Jurkat, Clone E6-1 (cell line): ENCODE results near the gene MOV10.
"Not testable (repeated sequence)": the region's sequence is repeated elsewhere in the genome, so short reads cannot be mapped to it uniquely, and the experiment has no call there.

Experiments used
- DNase-seq: peaks from one replicate; pipeline ENCODE4 v3.0.0-alpha.2; 2011; ENCODE audit warnings: low read depth, low spot score
- H3K4me3 ChIP-seq: 2 replicates; pipeline ENCODE4 v1.5.1; 2011; ENCODE audit warnings: mild to moderate bottlenecking, low read length, control low read depth, moderate library complexity

Gene MOV10

GRCh38 chr1:112710159-112710558, 35.7 kb downstream of the MOV10 start:
- no peak overlapping the region for H3K4me3 ChIP-seq
- DNase-seq, result no peak

- no peak for DNase-seq
- H3K4me3 ChIP-seq, result no peak overlapping the region
Observed at GRCh38 chr1:112710586-112710985, 36.1 kb downstream of the MOV10 start.

DNA sequence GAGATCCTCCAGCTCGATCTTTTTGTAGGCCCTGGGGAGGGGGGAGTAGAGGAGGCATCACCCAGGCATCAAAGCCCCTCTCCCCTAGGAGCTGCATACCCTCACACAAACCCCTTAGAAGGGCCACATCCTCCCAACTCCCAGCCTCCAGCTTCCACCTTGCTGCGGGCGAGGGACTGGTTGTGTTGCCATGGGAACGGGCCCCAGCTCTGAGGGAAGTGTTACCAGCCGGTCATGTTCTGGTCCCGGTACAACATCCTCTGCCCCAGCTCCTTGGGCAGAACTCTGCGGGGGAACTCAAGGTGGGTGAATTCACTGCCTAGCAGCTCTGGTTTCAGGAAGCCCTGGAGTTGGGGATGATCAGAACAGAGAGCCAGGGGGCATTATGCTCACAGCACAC, 36.6 kb downstream of the MOV10 start:
- DNase-seq, result no peak
- H3K4me3 ChIP-seq, result no peak overlapping the region

- H3K4me3 ChIP-seq, result no peak overlapping the region
- DNase-seq, result no peak
Observed at GRCh38 chr1:112711670-112712069, 37.2 kb downstream of the MOV10 start.

DNA sequence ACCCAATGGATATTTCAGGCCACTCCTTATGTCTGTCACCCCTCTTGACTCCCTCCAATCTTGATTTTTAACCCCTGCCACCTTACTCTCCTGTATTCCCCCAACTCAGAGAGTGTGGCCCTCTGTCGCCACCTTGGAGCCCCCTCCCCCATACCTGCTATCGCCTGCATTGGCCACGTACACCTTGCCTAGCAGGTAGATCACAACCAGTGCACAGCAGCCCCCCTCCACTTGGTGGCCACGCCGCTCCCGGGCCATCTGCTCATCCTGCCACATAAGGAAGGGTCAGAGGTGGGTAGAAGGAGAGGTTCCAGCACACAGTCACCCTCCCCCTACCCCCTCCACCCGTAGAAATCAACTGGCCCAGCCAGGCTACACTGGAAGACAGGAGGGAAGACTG, 37.7 kb downstream of the MOV10 start:
- H3K4me3 ChIP-seq, result no peak overlapping the region
- DNase-seq, result no peak

DNA sequence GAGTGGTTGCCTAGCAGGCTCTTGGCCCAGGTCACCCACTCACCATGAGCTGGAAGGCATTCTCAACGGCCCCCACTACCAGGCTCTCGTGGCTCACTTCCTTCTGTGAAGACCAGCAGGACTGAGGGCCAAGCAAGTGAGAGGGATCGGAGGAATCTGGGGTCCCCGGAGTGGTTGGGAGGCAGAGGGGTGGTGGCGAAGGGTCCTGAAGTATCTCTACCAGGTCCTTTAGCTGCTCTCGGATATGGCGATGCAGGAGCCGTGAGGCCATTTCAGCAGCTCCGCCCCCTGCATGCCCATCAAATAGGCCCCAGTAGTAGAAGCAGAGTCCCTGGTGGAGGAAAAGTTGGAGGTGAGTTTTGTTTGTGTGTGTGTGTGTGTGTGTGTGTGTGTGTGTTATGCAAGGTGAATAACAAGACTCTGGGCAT, 38.3 kb downstream of the MOV10 start:
- H3K4me3 ChIP-seq, result no peak overlapping the region
- DNase-seq, result no peak

DNA sequence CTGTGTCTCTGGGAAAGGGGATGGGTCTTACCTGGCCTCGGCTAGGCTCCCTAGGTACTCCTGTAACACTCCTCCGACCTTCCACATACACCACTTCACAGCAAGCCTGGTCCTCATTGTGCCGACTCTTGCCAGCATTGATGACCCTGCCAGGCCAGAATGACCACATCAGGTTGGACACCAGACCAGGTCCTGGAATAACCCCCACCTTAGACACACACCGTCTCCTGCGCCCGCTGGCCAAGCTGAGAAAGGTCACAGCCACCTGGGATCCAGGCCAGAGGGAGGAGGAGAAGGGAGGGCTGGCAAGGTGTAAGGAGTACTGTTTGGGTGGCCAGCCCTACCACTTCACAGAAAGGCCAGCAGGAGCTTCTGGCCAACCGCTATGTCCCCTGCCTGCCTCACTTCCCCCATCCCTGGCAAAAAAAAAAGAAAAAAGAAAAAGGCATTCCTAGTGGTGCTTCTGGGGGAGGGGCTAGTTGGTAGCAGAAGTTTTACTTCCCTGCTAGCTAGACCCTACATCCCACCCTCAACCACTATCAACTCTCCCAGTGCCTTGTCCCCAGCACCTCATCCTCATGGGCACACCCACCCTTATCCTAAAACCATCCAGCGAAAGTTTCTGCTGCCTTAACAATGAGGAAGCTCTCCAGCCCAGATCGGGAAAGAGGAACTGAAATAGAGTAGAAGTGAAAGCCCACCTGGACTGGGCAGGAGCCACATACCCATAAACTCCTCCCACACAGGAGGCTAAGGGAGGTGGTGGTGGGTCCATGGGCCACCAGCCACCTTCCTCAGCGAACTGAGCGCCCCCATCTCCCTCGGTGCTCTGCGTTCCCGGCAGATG, 39.2 kb downstream of the MOV10 start:
- DNase-seq, result no peak

GRCh38 chr1:112714313-112715263, 40.1 kb downstream of the MOV10 start:
- H3K4me3 ChIP-seq, result peak overlapping the region; percentile 56
- no peak for DNase-seq

More for the DNA sequence above, 39.2 kb downstream of the MOV10 start:
- H3K4me3 ChIP-seq, result no peak overlapping the region

DNA sequence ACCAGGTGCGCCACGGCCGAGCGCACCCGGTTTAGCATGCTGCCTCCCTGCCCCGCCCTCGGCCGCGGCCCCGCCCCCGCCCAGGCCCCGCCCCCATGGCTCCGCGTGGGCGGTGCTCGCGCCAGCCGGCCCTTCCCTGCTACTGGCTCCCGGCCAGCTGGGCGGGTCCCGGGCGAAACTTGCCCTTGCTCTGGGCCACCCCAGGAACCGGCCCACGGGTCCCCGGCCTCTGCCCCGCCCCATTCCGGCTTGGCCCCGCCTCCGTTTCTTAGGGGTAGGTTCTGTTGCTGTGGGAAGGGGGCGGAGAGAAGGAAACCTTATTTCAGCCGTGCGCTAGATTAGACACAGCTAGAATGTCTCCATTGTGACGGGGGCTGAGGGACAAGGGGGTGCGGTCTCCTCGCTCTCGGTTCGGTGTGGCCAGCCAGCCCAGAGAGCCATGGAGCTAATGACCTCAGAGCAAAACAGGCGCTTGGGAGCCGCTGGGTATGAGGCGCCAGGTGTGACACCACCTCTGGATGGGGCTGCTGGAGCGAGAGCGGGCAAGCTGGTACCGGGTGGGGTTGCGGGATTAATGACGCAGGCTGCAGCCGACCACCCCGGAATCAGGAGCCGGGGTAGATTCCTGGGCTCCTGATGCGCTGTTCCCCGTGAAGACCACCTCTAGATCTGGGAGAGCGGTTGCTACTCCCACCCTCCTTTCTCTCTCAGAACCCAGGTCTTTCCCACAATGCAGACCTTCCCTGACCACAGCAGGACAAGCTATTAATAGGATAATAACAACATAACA, 41.0 kb downstream of the MOV10 start, which contains the start of gene PPM1J:
Gene PPM1J, minus strand, starts transcription at position 69 of the 790 bp plus-strand sequence. Its CDS starts 31 bp downstream, at position 38.
- DNase-seq, result peak; percentile 84

DNA sequence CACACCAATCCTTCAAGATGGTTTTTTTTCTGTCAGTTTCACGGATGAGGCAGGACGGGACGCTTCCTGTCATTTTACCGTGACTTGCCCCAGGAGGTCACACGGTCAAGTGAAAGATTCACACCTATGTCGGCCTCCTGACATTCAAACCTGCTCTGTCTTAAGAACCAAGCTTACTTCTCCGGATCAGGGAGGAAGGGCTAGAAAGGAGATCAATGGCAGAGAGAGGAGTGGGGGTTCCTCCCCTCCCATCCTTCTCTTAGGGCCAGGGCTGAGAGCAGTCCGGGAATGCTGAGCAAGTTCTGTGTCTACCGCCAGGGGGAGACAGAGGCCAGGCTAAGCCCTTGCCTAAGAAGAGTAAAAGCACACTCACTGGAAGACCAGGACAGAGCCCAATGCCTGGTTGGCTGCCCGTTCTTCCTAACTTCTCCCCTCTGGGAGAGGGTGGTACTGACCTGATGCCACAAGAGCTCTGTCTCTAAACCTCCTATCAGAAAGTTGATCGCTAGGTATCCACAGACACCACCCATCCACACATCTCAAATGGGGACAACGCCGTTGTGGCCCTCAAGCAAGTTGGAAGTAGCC, 41.8 kb downstream of the MOV10 start:
- H3K4me3 ChIP-seq, result peak overlapping the region; percentile 56
- peak; percentile 79 for DNase-seq

More for the DNA sequence above, 41.0 kb downstream of the MOV10 start, which contains the start of gene PPM1J:
- H3K4me3 ChIP-seq, result peak within 1 kb of the TSS; percentile 56

GRCh38 chr1:112717263-112717873, 42.9 kb downstream of the MOV10 start:
- DNase-seq, result no peak
- H3K4me3 ChIP-seq, result no peak overlapping the region

DNA sequence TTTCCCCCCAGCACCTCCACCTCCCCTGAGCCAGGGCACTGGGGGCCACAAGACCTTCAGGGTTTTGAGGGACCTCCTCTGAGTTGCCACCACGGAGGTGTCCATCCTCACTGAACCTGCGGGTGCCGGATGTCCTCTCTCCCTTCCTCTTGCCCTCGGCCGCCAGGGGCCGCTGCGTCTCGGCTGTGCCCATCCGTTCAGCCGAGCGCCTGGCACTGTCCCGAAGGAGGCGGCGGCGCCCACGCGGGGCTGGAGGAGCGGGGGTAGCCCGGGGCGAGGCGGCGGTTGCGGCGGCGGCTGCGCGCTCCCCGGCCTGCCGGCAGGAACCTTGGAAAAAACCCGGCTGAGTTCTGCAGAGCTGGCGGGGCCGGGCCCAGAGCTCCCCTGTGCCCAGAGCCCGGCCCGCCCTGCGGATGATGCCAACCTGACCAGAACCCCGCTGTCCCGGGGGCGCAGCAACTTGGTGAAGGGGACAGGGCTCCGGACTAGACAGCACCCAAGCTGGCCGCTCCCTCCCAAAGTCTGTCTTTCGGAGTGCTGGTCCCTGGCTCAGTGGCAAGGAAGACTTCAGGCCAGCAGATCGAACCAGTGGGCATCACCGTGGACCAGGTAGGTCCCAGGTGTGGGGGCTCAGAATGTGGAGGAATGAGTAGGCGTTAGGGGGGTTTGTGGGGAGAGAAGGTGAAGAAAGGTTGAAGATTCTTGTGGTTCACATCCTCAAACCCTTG, 44.4 kb downstream of the MOV10 start:
- DNase-seq, result no peak
- no peak overlapping the region for H3K4me3 ChIP-seq

GRCh38 chr1:112719706-112720105, 45.2 kb downstream of the MOV10 start:
- no peak for DNase-seq
- no peak overlapping the region for H3K4me3 ChIP-seq

- H3K4me3 ChIP-seq, result no peak overlapping the region
- DNase-seq, result no peak
Observed at GRCh38 chr1:112720800-112721199, 46.3 kb downstream of the MOV10 start.

GRCh38 chr1:112721294-112721693, 46.8 kb downstream of the MOV10 start:
- not testable (repeated sequence) for H3K4me3 ChIP-seq, DNase-seq

DNA sequence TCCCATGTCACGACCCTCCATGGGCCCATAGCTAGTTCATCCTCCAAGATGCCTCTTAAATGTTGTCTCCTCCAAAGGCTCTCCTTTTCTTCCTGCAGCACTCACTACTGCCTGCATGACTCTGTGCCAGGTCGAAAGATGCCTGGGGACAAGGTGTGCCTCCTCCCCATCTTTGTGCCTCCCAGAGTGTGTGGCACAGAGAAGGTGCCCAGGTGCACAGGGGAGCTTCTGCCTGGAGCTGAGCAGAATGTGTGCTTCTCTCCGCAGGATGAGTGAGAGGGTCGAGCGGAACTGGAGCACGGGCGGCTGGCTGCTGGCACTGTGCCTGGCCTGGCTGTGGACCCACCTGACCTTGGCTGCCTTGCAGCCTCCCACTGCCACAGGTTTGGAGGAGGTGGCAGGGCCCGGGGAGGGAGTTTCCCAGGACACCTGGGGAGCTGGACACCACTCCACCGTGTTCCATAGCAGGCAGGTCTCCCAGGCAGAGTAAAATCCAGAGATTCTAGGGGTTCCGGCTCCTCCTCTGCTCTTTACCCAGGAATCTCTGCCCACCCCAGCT, 47.6 kb downstream of the MOV10 start:
- no peak for DNase-seq

More for the DNA sequence above, 47.6 kb downstream of the MOV10 start:
- H3K4me3 ChIP-seq, result no peak overlapping the region
